Tibial nerve (tissue), 4 donors: ENCODE data around the gene AASS. TPM values are rescaled to one million over a fixed set of nuclear protein-coding genes. Genes with fewer than 3 reads are reported as not detected.

ENCODE experiments used
- DNase-seq, 2 donors: peaks; one replicate each; pipeline ENCODE4 v3.0.0-alpha.2; 2019; ENCODE audit warnings: low spot score in 2 of 2
- H3K27ac ChIP-seq, 4 donors: fragments of 200-600 bp; sonication (generic) in 3 of 4; one replicate each; pipeline ENCODE4 v1.5.1; 2017 to 2019; ENCODE audit warnings: mild to moderate bottlenecking in 1 of 4
- H3K27me3 ChIP-seq, 2 donors: fragments of 200-600 bp; sonication (generic) in 1 of 2; one replicate each; pipeline versions ENCODE4 v1.5.1 to v1.6.0; 2017 to 2019
- H3K36me3 ChIP-seq, 3 donors: fragments of 200-600 bp; sonication (generic); one replicate each; pipeline ENCODE4 v1.5.1; 2018 to 2019
- H3K4me1 ChIP-seq, 4 donors: fragments of 200-600 bp; sonication (generic) in 3 of 4; one replicate each; pipeline ENCODE4 v1.5.1; 2017 to 2019
- H3K4me3 ChIP-seq, 4 donors: fragments of 200-600 bp; sonication (generic) in 3 of 4; one replicate each; pipeline ENCODE4 v1.5.1; 2017 to 2019; ENCODE audit warnings: mild to moderate bottlenecking in 1 of 4, moderate library complexity in 1 of 4
- H3K9me3 ChIP-seq, 4 donors: fragments of 200-600 bp; sonication (generic) in 3 of 4; one replicate each; pipeline ENCODE4 v1.5.1; 2017 to 2019
- EP300 ChIP-seq, 2 donors: sonication (generic); formaldehyde crosslinking; IDR thresholded peaks; one replicate each; pipeline ENCODE4 v1.6.1; 2017; ENCODE audit warnings: antibody characterized with exemption in 2 of 2, mild to moderate bottlenecking in 1 of 2
- POLR2A ChIP-seq, 2 donors: fragments of 450-650 bp; IDR thresholded peaks; one replicate each; pipeline ENCODE4 v1.6.1; 2017; ENCODE audit warnings: antibody characterized with exemption in 2 of 2, mild to moderate bottlenecking in 2 of 2, moderate library complexity in 2 of 2
- WGBS, 2 donors: methylation state at CpG; one replicate each; pipeline ENCODE4 v1.1.5; 2018; 5-methylcytosine and 5-hydroxymethylcytosine counted together
- total RNA-seq, 4 donors: library from RNA; depleted of rRNA; stranded (reverse); fragments of >200 nt; gene quantifications; one replicate each; pipeline ENCODE4 v1.1.0, GENCODE V29; 2016
- TF ChIP-seq, protein P1 (sequence below), 5 experiments: fragments of 200-600 bp in 3 of 5; fragments of 450-650 bp in 2 of 5; sonication (generic) in 3 of 5; IDR thresholded peaks; one replicate each; pipeline ENCODE4 v1.5.1; 2016 to 2019; ENCODE audit warnings: antibody characterized with exemption in 5 of 5, mild to moderate bottlenecking in 3 of 5, moderate library complexity in 2 of 5

The AASS gene
- total RNA-seq, 4 donors from 2014 or later: 141 to 231 (median 189) TPM

DNA sequence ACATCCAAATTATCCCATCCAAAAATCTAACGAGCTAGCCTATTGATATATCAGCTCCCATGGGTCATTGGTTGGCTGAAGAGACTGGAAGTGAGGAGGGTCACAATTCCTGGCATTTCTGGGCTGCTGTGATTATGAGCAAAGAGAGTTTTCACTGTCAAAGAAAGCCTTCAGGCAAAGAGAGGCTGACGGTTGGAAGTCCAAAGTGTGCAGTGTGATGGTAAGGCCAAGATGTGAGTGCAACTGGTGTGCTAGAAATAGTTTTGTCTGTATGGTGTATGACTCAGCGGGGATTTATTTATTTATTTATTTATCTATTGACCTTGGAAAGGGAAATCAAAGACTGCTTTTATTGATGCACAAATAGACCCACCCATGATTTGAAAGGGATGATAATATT lies 75.0 kb downstream of the AASS start:
- no peak overlapping the region for H3K27ac ChIP-seq
- TF ChIP-seq, protein P1, sequence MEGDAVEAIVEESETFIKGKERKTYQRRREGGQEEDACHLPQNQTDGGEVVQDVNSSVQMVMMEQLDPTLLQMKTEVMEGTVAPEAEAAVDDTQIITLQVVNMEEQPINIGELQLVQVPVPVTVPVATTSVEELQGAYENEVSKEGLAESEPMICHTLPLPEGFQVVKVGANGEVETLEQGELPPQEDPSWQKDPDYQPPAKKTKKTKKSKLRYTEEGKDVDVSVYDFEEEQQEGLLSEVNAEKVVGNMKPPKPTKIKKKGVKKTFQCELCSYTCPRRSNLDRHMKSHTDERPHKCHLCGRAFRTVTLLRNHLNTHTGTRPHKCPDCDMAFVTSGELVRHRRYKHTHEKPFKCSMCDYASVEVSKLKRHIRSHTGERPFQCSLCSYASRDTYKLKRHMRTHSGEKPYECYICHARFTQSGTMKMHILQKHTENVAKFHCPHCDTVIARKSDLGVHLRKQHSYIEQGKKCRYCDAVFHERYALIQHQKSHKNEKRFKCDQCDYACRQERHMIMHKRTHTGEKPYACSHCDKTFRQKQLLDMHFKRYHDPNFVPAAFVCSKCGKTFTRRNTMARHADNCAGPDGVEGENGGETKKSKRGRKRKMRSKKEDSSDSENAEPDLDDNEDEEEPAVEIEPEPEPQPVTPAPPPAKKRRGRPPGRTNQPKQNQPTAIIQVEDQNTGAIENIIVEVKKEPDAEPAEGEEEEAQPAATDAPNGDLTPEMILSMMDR (IDR thresholded peaks at IDR 0.05): no peak
- TF ChIP-seq POLR2A (IDR thresholded peaks at IDR 0.05) (no peak), EP300 (IDR thresholded peaks at IDR 0.05) (no peak)
- WGBS, 2 donors: 31 to 45% methylated on average over 3 of the region's 3 CpGs
- peaks cover 0 to 12% (median 0%) of the 10 kb centered on the region in 3 donors for H3K36me3 ChIP-seq
- no peak overlapping the region for H3K4me3 ChIP-seq
- H3K9me3 ChIP-seq: no peaks in the 10 kb centered on the region
- no peaks in the 10 kb centered on the region for H3K4me1 ChIP-seq
- no peak for DNase-seq
- no peaks in the 10 kb centered on the region for H3K27me3 ChIP-seq

DNA sequence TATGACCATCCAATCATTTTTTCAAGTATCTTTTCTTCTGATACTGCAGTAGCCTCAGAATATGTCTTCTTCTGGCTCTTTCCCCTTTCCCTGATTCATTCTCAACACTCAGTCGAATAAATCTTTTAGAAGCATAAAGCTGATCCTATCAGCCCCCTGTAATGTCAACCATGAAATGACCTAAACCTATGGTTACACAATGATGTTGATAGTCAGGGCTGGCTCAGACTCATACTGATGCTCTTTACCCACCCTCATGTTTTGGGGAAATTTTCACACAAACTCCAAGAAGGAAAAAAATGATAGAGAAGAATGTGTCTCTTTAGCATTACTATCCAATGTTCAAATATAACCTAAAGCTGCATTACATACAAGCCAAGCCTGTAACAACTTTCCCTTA lies 76.0 kb downstream of the AASS start:
- H3K9me3 ChIP-seq: no peaks in the 10 kb centered on the region
- no peak overlapping the region for H3K27ac ChIP-seq
- no peak overlapping the region for H3K4me3 ChIP-seq
- H3K4me1 ChIP-seq: no peaks in the 10 kb centered on the region
- no peaks in the 10 kb centered on the region for H3K27me3 ChIP-seq
- TF ChIP-seq EP300 (IDR thresholded peaks at IDR 0.05): no peak
- WGBS, 2 donors: 82 to 96% methylated on average over 1 of the region's 1 CpG
- no peak for DNase-seq
- peaks cover 0 to 4% (median 0%) of the 10 kb centered on the region in 3 donors for H3K36me3 ChIP-seq

DNA sequence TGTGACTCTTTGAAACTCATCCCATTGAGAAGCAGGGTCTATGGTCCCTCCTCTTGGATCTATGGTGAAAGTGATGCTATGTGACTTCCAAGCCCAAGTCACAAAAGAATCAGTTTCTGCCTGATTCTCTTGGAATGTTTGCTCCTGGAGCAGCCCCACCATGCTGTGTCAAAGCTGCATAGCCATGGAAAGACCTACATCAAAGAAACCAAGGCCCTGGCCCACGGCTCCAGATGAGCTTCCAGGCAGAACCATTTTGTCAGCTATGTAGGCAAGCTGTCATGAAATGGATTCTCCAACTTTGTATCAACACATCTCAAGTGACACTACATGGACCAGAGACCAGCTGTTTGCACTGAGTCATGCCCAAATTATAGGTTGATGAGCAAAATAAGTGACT lies 77.0 kb downstream of the AASS start:
- 67 to 82% methylated on average over 1 of the region's 1 CpG for WGBS, 2 donors
- no peak for DNase-seq
- Histone ChIP-seq H3K36me3 (no peaks in the 10 kb centered on the region), H3K9me3 (no peaks in the 10 kb centered on the region), H3K4me1 (no peaks in the 10 kb centered on the region), H3K27me3 (no peaks in the 10 kb centered on the region), H3K4me3 (no peak overlapping the region), H3K27ac (no peak overlapping the region)
- TF ChIP-seq EP300 (IDR thresholded peaks at IDR 0.05) (no peak), POLR2A (IDR thresholded peaks at IDR 0.05) (no peak)
- TF ChIP-seq, protein P1 (IDR thresholded peaks at IDR 0.05): no peak

DNA sequence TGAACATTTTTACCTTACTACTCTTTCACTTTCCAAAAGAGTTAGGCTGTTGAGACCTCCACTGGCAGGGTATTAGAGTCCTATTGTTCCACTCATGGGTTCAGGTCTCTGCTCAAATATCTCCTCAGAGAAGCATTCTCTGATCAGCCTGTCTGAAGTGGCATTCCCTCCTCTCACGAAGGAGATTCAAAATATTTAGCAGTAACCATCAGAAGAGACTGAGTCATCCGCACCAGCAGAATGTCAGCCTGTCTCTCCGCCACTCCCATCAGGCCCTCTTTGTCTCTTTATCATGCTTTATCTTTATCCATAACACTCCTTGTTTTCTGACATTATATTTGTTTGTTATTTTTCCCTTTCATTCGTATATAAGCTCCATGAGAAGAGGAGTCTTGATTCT lies 79.1 kb downstream of the AASS start:
- no peaks in the 10 kb centered on the region for H3K4me1 ChIP-seq
- peaks cover 0 to 5% (median 0%) of the 10 kb centered on the region in 3 donors for H3K36me3 ChIP-seq
- H3K9me3 ChIP-seq: no peaks in the 10 kb centered on the region
- no peak overlapping the region for H3K4me3 ChIP-seq
- TF ChIP-seq EP300 (IDR thresholded peaks at IDR 0.05) (no peak), POLR2A (IDR thresholded peaks at IDR 0.05) (no peak)
- TF ChIP-seq, protein P1 (IDR thresholded peaks at IDR 0.05): no peak
- WGBS, 2 donors: 72 to 81% methylated on average over 4 of the region's 4 CpGs
- no peaks in the 10 kb centered on the region for H3K27me3 ChIP-seq
- no peak for DNase-seq
- H3K27ac ChIP-seq: no peak overlapping the region

DNA sequence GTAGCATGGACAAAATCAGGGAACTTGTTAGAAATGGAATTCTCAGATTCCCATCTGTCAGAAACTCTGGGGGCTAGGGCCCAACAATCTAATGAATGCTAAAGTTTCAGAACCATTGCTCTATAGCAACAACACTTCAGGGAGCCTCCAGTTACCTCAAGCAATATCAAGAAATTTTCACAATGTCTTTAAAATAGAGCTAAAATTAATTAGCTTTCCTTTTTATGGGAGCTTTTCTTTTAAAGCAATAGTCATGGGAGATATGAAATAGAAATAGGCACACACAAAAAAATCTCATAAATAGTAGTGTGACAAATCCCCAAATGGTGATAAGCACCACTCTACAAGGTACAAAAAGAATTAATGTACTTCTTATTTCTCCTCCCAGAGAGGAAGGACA lies 80.9 kb downstream of the AASS start:
- peaks cover 0 to 5% (median 0%) of the 10 kb centered on the region in 3 donors for H3K36me3 ChIP-seq
- no peak overlapping the region for H3K4me3 ChIP-seq
- no peak for TF ChIP-seq EP300 (IDR thresholded peaks at IDR 0.05)
- TF ChIP-seq POLR2A (IDR thresholded peaks at IDR 0.05): no peak
- TF ChIP-seq, protein P1 (IDR thresholded peaks at IDR 0.05): no peak
- no peaks in the 10 kb centered on the region for H3K9me3 ChIP-seq
- H3K4me1 ChIP-seq: no peaks in the 10 kb centered on the region
- no peak overlapping the region for H3K27ac ChIP-seq
- no peak for DNase-seq
- H3K27me3 ChIP-seq: no peaks in the 10 kb centered on the region

DNA sequence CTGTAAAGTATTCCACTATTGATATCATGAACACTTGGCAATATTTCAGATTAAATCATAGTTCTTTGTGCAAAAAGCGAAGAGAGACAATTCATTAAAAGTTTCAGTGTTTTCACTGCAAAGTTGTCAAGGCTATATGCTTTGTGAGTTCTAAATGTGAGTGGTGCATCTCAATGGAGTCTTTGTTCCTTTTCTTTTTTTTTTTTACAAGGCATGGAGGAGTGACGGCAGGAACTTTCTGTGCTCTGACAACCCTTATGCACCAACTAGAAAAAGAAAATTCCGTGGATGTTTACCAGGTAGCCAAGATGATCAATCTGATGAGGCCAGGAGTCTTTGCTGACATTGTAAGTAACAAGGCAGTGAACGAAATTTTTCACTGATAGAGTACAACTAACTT lies 84.5 kb downstream of the AASS start:
- 41 to 43% methylated on average over 4 of the region's 4 CpGs for WGBS, 2 donors
- no peaks in the 10 kb centered on the region for H3K9me3 ChIP-seq

More for the DNA sequence above, 84.5 kb downstream of the AASS start:
- Histone ChIP-seq H3K27ac (no peak overlapping the region), H3K4me3 (no peak overlapping the region), H3K27me3 (no peaks in the 10 kb centered on the region), H3K4me1 (no peaks in the 10 kb centered on the region), H3K36me3 (peaks cover 0 to 5% (median 0%) of the 10 kb centered on the region in 3 donors)
- no peak for DNase-seq
- TF ChIP-seq EP300 (IDR thresholded peaks at IDR 0.05) (no peak), POLR2A (IDR thresholded peaks at IDR 0.05) (no peak)
- TF ChIP-seq, protein P1 (IDR thresholded peaks at IDR 0.05): no peak
